IPS-15b (cell line): ENCODE data around the gene GZF1.

Source experiments
- H3K27me3 ChIP-seq: one replicate; pipeline ENCODE4 v1.6.1; 2013; ENCODE audit warnings: low read length; ENCODE audit not compliant: control insufficient read depth, insufficient read depth
- H3K36me3 ChIP-seq: one replicate; pipeline ENCODE4 v1.6.1; 2013; ENCODE audit warnings: low read length; ENCODE audit not compliant: control insufficient read depth, insufficient read depth
- H3K4me1 ChIP-seq: one replicate; pipeline ENCODE4 v1.6.1; 2013; ENCODE audit warnings: mild to moderate bottlenecking, low read length; ENCODE audit not compliant: control insufficient read depth, insufficient read depth
- H3K4me3 ChIP-seq: one replicate; pipeline ENCODE4 v1.5.1; 2013; ENCODE audit warnings: low read depth, low read length
- H3K9ac ChIP-seq: one replicate; pipeline ENCODE4 v1.6.1; 2013; ENCODE audit warnings: low read depth, mild to moderate bottlenecking, low read length
- H3K9me3 ChIP-seq: one replicate; pipeline ENCODE4 v1.6.1; 2013; ENCODE audit warnings: mild to moderate bottlenecking, low read length; ENCODE audit not compliant: control insufficient read depth, insufficient read depth

GZF1 gene

GRCh38 chr20:23361119-23361475 is 885 bp upstream of the GZF1 start:
- Histone ChIP-seq H3K9me3 (no peaks in the 10 kb centered on the region), H3K36me3 (no peaks in the 10 kb centered on the region), H3K4me1 (peaks cover 20% of the 10 kb centered on the region), H3K9ac (peak overlapping the region; percentile 84), H3K27me3 (no peaks in the 10 kb centered on the region), H3K4me3 (peak overlapping the region; percentile 79)

DNA sequence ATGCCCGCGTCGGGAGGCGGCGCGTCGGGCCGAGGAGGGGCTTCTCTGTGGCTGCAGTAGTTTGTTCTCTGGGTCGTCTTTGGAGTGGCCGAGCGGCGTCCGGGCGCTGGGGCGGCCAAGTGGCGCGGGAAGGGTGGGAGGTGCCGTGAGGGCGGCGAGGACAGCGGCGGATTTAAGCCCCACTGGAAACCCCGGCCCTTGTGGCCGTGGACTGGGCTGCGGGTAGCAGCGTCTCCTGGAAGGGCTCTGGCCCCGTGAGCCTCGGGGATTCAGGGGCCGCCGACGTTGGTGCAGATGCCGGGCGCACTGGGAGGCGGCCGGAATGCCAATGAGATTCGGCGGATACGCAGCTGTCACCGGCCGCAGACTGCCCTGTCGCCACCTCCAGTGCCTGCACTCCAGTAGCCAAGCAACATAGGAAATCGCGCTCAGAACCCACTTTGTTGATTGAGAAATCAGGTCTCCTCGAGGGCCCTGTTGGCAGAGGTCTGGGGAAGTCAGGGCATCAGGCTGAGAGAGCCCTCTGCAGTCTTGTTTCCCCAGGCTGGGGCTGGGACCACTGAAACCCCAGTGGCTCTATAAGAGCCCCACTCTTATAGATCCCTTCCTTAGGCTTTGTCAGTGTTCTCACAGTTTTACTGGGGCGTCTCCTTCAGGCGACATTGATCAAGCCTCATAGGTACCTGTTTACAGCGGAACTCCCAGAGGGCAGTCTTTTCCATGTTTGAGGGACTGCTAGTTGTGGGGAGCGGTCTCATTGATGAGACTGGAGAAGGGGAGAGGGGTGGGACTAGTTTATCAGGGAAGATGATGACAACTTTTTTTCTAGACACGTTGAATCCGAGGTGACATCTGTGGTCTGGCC is 642 bp downstream of the GZF1 start:
- Histone ChIP-seq H3K27me3 (no peaks in the 10 kb centered on the region), H3K4me3 (peak overlapping the region; percentile 75), H3K9me3 (no peaks in the 10 kb centered on the region), H3K9ac (peak overlapping the region; percentile 32), H3K36me3 (no peaks in the 10 kb centered on the region), H3K4me1 (peaks cover 16% of the 10 kb centered on the region)

DNA sequence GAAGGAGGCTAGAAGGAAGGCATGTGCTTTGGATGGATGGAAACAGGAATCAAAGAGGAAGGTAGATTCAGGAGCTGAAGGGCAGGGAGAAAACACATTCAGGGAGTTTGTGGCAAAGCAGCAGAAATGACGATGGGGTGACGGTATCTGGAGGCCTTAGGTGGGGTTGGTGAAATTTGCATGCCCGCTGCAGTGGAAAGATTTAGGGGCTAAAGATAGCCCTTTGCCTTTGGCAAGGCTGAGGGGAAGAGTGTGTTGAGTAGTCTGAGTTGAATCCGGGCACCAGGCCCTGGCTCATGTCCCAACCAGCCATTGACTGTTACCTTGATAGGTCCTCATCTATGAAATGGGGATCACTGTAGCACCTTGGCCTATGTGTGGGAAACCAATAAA is 1.3 kb downstream of the GZF1 start:
- Histone ChIP-seq H3K4me3 (peak overlapping the region; percentile 75), H3K9ac (no peak overlapping the region), H3K9me3 (no peaks in the 10 kb centered on the region), H3K27me3 (no peaks in the 10 kb centered on the region), H3K4me1 (peaks cover 16% of the 10 kb centered on the region), H3K36me3 (no peaks in the 10 kb centered on the region)

GRCh38 chr20:23365390-23366165 is 3.6 kb downstream of the GZF1 start:
- no peaks in the 10 kb centered on the region for H3K9me3 ChIP-seq
- H3K4me3 ChIP-seq: no peak overlapping the region
- H3K27me3 ChIP-seq: no peaks in the 10 kb centered on the region
- H3K36me3 ChIP-seq: peaks cover 12% of the 10 kb centered on the region
- H3K4me1 ChIP-seq: peaks cover 9% of the 10 kb centered on the region
- H3K9ac ChIP-seq: no peak overlapping the region

GRCh38 chr20:23366384-23366783 is 4.4 kb downstream of the GZF1 start:
- peaks cover 14% of the 10 kb centered on the region for H3K36me3 ChIP-seq
- H3K4me3 ChIP-seq: no peak overlapping the region
- H3K4me1 ChIP-seq: peaks cover 6% of the 10 kb centered on the region
- no peak overlapping the region for H3K9ac ChIP-seq
- H3K9me3 ChIP-seq: no peaks in the 10 kb centered on the region
- no peaks in the 10 kb centered on the region for H3K27me3 ChIP-seq

GRCh38 chr20:23367770-23368169 is 5.8 kb downstream of the GZF1 start:
- Histone ChIP-seq H3K36me3 (peaks cover 14% of the 10 kb centered on the region), H3K9me3 (no peaks in the 10 kb centered on the region), H3K27me3 (no peaks in the 10 kb centered on the region), H3K4me3 (no peak overlapping the region), H3K9ac (no peak overlapping the region), H3K4me1 (peaks cover 6% of the 10 kb centered on the region)

DNA sequence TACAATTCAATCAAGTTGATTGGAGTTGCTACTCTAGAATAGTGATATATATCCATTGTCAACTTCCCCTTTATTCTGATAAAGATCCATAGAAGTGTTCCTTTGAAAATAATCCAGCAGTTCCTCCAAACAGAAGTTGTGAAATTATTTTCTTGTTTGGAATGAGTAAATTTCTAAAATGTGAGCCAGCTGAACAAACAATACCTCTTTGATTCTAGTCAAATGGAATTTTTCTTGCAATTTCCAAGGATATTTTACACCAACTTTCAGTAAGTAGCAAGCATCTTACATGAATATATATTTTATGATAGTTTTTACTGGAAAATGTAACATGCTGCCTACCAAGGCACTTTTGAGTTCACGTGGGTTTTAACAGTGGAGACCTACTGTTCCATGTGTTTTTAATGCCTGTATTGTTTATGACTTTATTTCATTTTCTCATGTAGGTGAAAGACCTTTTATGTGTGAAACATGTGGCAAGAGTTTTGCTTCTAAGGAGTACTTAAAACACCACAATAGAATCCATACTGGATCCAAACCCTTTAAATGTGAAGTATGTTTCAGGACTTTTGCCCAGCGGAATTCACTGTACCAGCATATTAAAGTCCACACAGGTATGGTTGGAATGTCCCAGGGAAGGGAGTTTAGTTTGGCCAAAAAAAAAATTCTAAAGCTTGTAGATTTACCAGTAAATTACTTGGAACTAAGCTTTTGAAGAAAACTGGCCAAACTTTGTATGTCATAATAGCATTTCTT is 6.5 kb downstream of the GZF1 start:
- Histone ChIP-seq H3K4me3 (no peak overlapping the region), H3K36me3 (peaks cover 14% of the 10 kb centered on the region), H3K4me1 (no peaks in the 10 kb centered on the region), H3K27me3 (no peaks in the 10 kb centered on the region), H3K9me3 (no peaks in the 10 kb centered on the region), H3K9ac (no peak overlapping the region)

DNA sequence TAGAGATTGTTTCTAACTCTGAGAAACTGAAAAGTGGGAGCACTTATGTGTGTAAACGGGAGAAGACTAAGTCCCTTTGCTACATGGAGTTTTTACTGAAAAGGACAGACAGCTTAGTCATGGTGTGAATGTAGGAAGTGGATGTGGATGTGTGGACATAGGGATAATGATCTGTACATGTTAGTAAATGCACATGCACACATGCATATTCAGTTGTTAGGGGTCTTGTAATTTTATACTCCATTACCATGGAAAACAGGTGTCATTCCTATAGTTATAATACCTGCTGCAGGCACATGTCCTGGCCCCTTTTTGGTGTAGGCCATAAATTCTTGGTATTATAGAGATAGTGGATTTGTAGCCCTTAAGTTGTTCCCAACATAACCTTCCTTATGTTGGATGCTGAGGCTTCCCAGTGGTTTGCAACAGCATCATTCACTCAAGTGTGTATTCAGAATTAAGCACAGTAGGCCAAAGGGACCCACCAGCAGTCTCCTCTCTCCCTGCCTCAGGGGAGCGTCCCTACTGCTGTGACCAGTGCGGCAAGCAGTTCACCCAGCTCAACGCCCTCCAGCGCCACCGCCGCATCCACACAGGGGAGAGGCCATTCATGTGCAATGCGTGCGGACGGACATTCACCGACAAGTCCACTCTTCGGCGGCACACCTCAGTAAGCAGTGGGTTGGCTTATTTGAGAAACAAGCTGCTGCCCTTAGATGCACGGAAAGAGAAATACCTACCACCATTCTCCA is 7.3 kb downstream of the GZF1 start:
- Histone ChIP-seq H3K9me3 (no peaks in the 10 kb centered on the region), H3K4me3 (no peak overlapping the region), H3K36me3 (peaks cover 19% of the 10 kb centered on the region), H3K27me3 (no peaks in the 10 kb centered on the region), H3K9ac (no peak overlapping the region), H3K4me1 (no peaks in the 10 kb centered on the region)

DNA sequence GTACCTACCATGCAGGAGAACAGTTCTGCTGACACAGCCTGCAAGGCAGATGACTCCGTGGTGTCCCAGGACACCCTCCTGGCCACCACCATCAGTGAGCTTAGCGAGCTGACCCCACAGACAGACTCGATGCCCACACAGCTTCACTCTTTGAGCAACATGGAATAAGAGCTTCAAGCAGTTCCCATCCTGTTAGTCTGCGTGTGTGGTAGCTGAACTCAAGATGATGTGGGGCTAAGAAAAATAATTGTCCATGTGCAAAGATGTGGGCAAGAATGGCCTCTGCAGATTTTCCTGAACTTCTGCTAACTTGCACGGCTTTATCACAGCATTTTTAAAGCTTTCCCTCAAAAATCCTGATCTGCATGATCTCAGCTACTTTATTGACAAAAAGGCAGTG is 8.3 kb downstream of the GZF1 start:
- H3K27me3 ChIP-seq: no peaks in the 10 kb centered on the region
- no peaks in the 10 kb centered on the region for H3K9me3 ChIP-seq
- peaks cover 19% of the 10 kb centered on the region for H3K36me3 ChIP-seq
- H3K4me1 ChIP-seq: no peaks in the 10 kb centered on the region
- no peak overlapping the region for H3K4me3 ChIP-seq
- H3K9ac ChIP-seq: no peak overlapping the region

- Histone ChIP-seq H3K36me3 (peaks cover 23% of the 10 kb centered on the region), H3K4me1 (no peaks in the 10 kb centered on the region), H3K4me3 (no peak overlapping the region), H3K9ac (no peak overlapping the region), H3K27me3 (no peaks in the 10 kb centered on the region), H3K9me3 (no peaks in the 10 kb centered on the region)
Measured at GRCh38 chr20:23370873-23371272, 8.9 kb downstream of the GZF1 start.

DNA sequence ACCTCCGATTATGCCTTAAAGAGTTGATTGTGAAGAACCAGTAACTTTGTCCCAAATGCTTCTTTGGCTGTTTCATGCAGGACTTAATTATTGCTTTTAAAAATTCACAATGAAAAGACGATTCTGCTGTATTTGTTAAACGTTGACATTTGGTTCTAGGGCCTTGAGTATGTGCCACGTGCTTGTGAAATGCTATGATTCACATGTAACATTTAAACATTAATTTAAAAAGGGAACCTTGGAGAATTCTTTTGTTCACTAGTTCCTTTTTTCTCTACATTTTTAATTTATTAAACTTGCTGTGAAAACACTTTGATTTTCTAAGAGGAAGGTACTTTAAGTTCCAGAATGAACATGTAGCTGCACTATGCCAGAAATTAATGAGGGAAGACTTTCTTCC is 9.5 kb downstream of the GZF1 start:
- Histone ChIP-seq H3K36me3 (peaks cover 24% of the 10 kb centered on the region), H3K4me3 (no peak overlapping the region)

More for the DNA sequence above, 9.5 kb downstream of the GZF1 start:
- Histone ChIP-seq H3K4me1 (no peaks in the 10 kb centered on the region), H3K9ac (no peak overlapping the region), H3K9me3 (no peaks in the 10 kb centered on the region), H3K27me3 (no peaks in the 10 kb centered on the region)
